A172 (cell line): ENCODE results near the gene HS3ST4. TPM values are rescaled to one million over a fixed set of nuclear protein-coding genes. Genes with fewer than 3 reads are reported as not detected.

Source experiments
- DNase-seq: peaks from one replicate; pipeline ENCODE4 v3.0.0-alpha.2; 2015; ENCODE audit warnings: low spot score
- total RNA-seq: library from RNA; depleted of rRNA; stranded (reverse); fragments of >200 nt; shearing (Covaris generic); gene quantifications from 2 replicates; pipeline ENCODE4 v1.2.3, GENCODE V29; 2014

The HS3ST4 gene
- total RNA-seq, 1 experiment from 2014 or later: not detected

- DNase-seq: no peak
These were observed 494.4 kb downstream of the HS3ST4 start for GRCh38 chr16:26186091-26186615.
